Mononuclear cell (primary cell): ENCODE results near the gene RBM33. TPM values are rescaled to one million over a fixed set of nuclear protein-coding genes. Genes with fewer than 3 reads are reported as not detected.
"Not testable (repeated sequence)": the region's sequence is repeated elsewhere in the genome, so short reads cannot be mapped to it uniquely, and the experiment has no call there.

Source experiments
- H3K27me3 ChIP-seq: 2 replicates; pipeline ENCODE4 v1.6.0; 2011; ENCODE audit warnings: low read length, control low read depth; ENCODE audit not compliant: insufficient read depth
- H3K4me1 ChIP-seq: 2 replicates; pipeline ENCODE4 v1.5.1; 2011; ENCODE audit warnings: mild to moderate bottlenecking, low read length, control low read depth; ENCODE audit not compliant: insufficient read depth
- H3K4me3 ChIP-seq: 2 replicates; pipeline ENCODE4 v1.5.1; 2011; ENCODE audit warnings: mild to moderate bottlenecking, low read length, moderate library complexity
- H3K9me3 ChIP-seq: 2 replicates; pipeline ENCODE4 v1.5.1; 2011; ENCODE audit warnings: low read depth, mild to moderate bottlenecking, control low read depth, low read length
- total RNA-seq: library from RNA; depleted of rRNA; stranded (reverse); fragments of >200 nt; gene quantifications from one replicate; pipeline ENCODE4 v1.2.3, GENCODE V29; 2012

RBM33 gene
- total RNA-seq, 1 donor, result 100 TPM

- Histone ChIP-seq H3K4me1 (no peaks in the 10 kb centered on the region), H3K27me3 (peaks cover 53% of the 10 kb centered on the region), H3K9me3 (no peaks in the 10 kb centered on the region), H3K4me3 (no peak overlapping the region)
Observed at GRCh38 chr7:155813546-155814315, 169.3 kb downstream of the RBM33 start.

GRCh38 chr7:155814316-155815276 is 170.1 kb downstream of the RBM33 start:
- Histone ChIP-seq H3K4me1 (no peaks in the 10 kb centered on the region), H3K27me3 (peaks cover 45% of the 10 kb centered on the region), H3K9me3 (no peaks in the 10 kb centered on the region)

GRCh38 chr7:155815332-155816191 is 171.1 kb downstream of the RBM33 start:
- no peaks in the 10 kb centered on the region for H3K9me3 ChIP-seq
- peaks cover 38% of the 10 kb centered on the region for H3K27me3 ChIP-seq
- H3K4me1 ChIP-seq, result no peaks in the 10 kb centered on the region
- H3K4me3 ChIP-seq, result no peak overlapping the region

More at GRCh38 chr7:155814316-155815276, 170.1 kb downstream of the RBM33 start:
- H3K4me3 ChIP-seq, result no peak overlapping the region

GRCh38 chr7:155816192-155816508 is 171.7 kb downstream of the RBM33 start:
- H3K9me3 ChIP-seq, result no peaks in the 10 kb centered on the region
- H3K4me3 ChIP-seq, result no peak overlapping the region
- H3K4me1 ChIP-seq, result no peaks in the 10 kb centered on the region
- peaks cover 32% of the 10 kb centered on the region for H3K27me3 ChIP-seq

- Histone ChIP-seq H3K9me3 (no peaks in the 10 kb centered on the region), H3K27me3 (peaks cover 24% of the 10 kb centered on the region), H3K4me1 (no peaks in the 10 kb centered on the region), H3K4me3 (no peak overlapping the region)
Observed at GRCh38 chr7:155816996-155817395, 172.5 kb downstream of the RBM33 start.

GRCh38 chr7:155817515-155817914 is 173.1 kb downstream of the RBM33 start:
- H3K9me3 ChIP-seq, H3K4me1 ChIP-seq, H3K4me3 ChIP-seq: not testable (repeated sequence)
- peaks cover 18% of the 10 kb centered on the region for H3K27me3 ChIP-seq

- H3K27me3 ChIP-seq, result peaks cover 11% of the 10 kb centered on the region
- H3K9me3 ChIP-seq, result no peaks in the 10 kb centered on the region
- H3K4me1 ChIP-seq, result no peaks in the 10 kb centered on the region
Observed at GRCh38 chr7:155818154-155818819, 173.8 kb downstream of the RBM33 start.

GRCh38 chr7:155818820-155819168 is 174.3 kb downstream of the RBM33 start:
- no peaks in the 10 kb centered on the region for H3K9me3 ChIP-seq
- no peak overlapping the region for H3K4me3 ChIP-seq
- no peaks in the 10 kb centered on the region for H3K4me1 ChIP-seq
- H3K27me3 ChIP-seq, result peaks cover 6% of the 10 kb centered on the region

More at GRCh38 chr7:155818154-155818819, 173.8 kb downstream of the RBM33 start:
- no peak overlapping the region for H3K4me3 ChIP-seq

- peaks cover 2% of the 10 kb centered on the region for H3K27me3 ChIP-seq
- no peaks in the 10 kb centered on the region for H3K4me1 ChIP-seq
- H3K9me3 ChIP-seq, result no peaks in the 10 kb centered on the region
- no peak overlapping the region for H3K4me3 ChIP-seq
Observed at GRCh38 chr7:155819186-155819585, 174.7 kb downstream of the RBM33 start.

- Histone ChIP-seq H3K27me3 (no peaks in the 10 kb centered on the region), H3K4me3 (no peak overlapping the region), H3K4me1 (no peaks in the 10 kb centered on the region), H3K9me3 (no peaks in the 10 kb centered on the region)
Observed at GRCh38 chr7:155820246-155820645, 175.8 kb downstream of the RBM33 start.

GRCh38 chr7:155820788-155821187 is 176.3 kb downstream of the RBM33 start:
- no peaks in the 10 kb centered on the region for H3K9me3 ChIP-seq
- no peaks in the 10 kb centered on the region for H3K4me1 ChIP-seq
- no peak overlapping the region for H3K4me3 ChIP-seq
- no peaks in the 10 kb centered on the region for H3K27me3 ChIP-seq

- Histone ChIP-seq H3K4me1 (no peaks in the 10 kb centered on the region), H3K9me3 (no peaks in the 10 kb centered on the region), H3K27me3 (no peaks in the 10 kb centered on the region), H3K4me3 (no peak overlapping the region)
Observed at GRCh38 chr7:155821851-155822250, 177.4 kb downstream of the RBM33 start.

GRCh38 chr7:155824227-155824886 is 179.9 kb downstream of the RBM33 start:
- no peaks in the 10 kb centered on the region for H3K27me3 ChIP-seq
- H3K4me1 ChIP-seq, result no peaks in the 10 kb centered on the region
- H3K9me3 ChIP-seq, result no peaks in the 10 kb centered on the region
- no peak overlapping the region for H3K4me3 ChIP-seq

GRCh38 chr7:155825336-155825735 is 180.9 kb downstream of the RBM33 start:
- H3K27me3 ChIP-seq, result no peaks in the 10 kb centered on the region
- H3K4me1 ChIP-seq, result no peaks in the 10 kb centered on the region
- H3K9me3 ChIP-seq, result no peaks in the 10 kb centered on the region
- no peak overlapping the region for H3K4me3 ChIP-seq
